Ovary (tissue), 9 donors: ENCODE measurements around the gene SEMA4G. TPM values are rescaled to one million over a fixed set of nuclear protein-coding genes. Genes with fewer than 3 reads are reported as not detected.
A peak's percentile ranks its signal among the peaks of the same experiment; 100 is the strongest.

Experiments
- DNase-seq, 5 donors: peaks; one replicate each; pipeline ENCODE4 v3.0.0-alpha.2; 2019 to 2020
- H3K27ac ChIP-seq, 2 donors: fragments of 200-600 bp; one replicate each; pipeline versions ENCODE4 v1.5.1 to v1.8.0; 2019 to 2022
- H3K27me3 ChIP-seq: fragments of 200-600 bp; one replicate; pipeline ENCODE4 v1.8.0; 2022
- H3K36me3 ChIP-seq: fragments of 200-600 bp; sonication (generic); one replicate; pipeline ENCODE4 v1.5.1; 2019
- H3K4me1 ChIP-seq: one replicate; pipeline ENCODE4 v1.8.1; 2013; ENCODE audit warnings: mild to moderate bottlenecking, moderate library complexity; ENCODE audit not compliant: insufficient read depth
- H3K4me3 ChIP-seq: fragments of 200-600 bp; sonication (generic); one replicate; pipeline ENCODE4 v1.5.1; 2017
- H3K9me3 ChIP-seq, 2 donors: fragments of 200-600 bp in 1 of 2; sonication (generic) in 1 of 2; one replicate each; pipeline versions ENCODE4 v1.5.1 to v1.8.1; 2013 to 2019; ENCODE audit warnings: mild to moderate bottlenecking in 1 of 2, moderate library complexity in 1 of 2
- CTCF ChIP-seq, 3 donors: fragments of 450-650 bp in 2 of 3; fragments of 200-600 bp in 1 of 3; IDR thresholded peaks; one replicate each; pipeline versions ENCODE4 v1.5.1 to v1.8.0; 2016 to 2022; ENCODE audit warnings: antibody characterized with exemption in 3 of 3, mild to moderate bottlenecking in 1 of 3
- EP300 ChIP-seq: sonication (generic); formaldehyde crosslinking; IDR thresholded peaks from one replicate; pipeline ENCODE4 v1.6.1; 2017; ENCODE audit warnings: antibody characterized with exemption
- POLR2A ChIP-seq: fragments of 450-650 bp; IDR thresholded peaks from one replicate; pipeline ENCODE4 v1.6.1; 2017; ENCODE audit warnings: antibody characterized with exemption, mild to moderate bottlenecking, moderate library complexity
- WGBS, 3 donors: extraction: QIAGEN DNeasy Blood & Tissue Kit in 1 of 3; methylation state at CpG; one replicate each; pipeline versions ENCODE4 v1.1.5 to v1.1.7; 2013 to 2017; 5-methylcytosine and 5-hydroxymethylcytosine counted together
- intact Hi-C, 4 donors: fragments of 100-400 bp; cut with DNase I; formaldehyde crosslinking; loops; one replicate each; pipeline versions ENCODE4 v1.11.0 to v1.15.1; 2022 to 2023
- polyA plus RNA-seq, 2 donors: library from polyadenylated mRNA; stranded (reverse); fragments of 200-250 nt in 1 of 2; fragments of 350-450 nt in 1 of 2; fragmentation: Illumina TruSeq in 1 of 2; extraction: RNeasy Lipid Tissue Mini Kit (QIAGEN cat#74804) in 1 of 2; gene quantifications; one replicate each; pipeline ENCODE4 v1.2.3, GENCODE V29; 2013 to 2014
- total RNA-seq, 7 donors: library from RNA; depleted of rRNA in 2 of 7; stranded (reverse); fragments of >200 nt in 2 of 7; fragmentation: NEBNext Ultra II Directional in 3 of 7; extraction: Animal tissue kit (Norgen Biotek cat#: 25700) in 3 of 7; gene quantifications; one replicate each; pipeline versions ENCODE4 v1.1.0 to v1.2.4, GENCODE V29; 2016 to 2023
- donor health status: DM: no; HTN: no; CAD: no; lungs with moderate emphysema.
- donor health status: DM: no; HTN: no; CAD: no.
- donor health status: Bipolar disorder and iron deficiency.
- donor health status: DM: yes; HTN: yes; CAD: no.
- donor health status: DM: no; HTN: no; CAD: no.
- donor health status: DM: yes; HTN: yes; CAD: no.

SEMA4G gene
- total and polyA plus RNA-seq, 9 donors = 5.9 to 25.5 (median 13.1) TPM

GRCh38 chr10:100982916-100983830 lies 13.9 kb downstream of the SEMA4G start:
- Histone ChIP-seq H3K9me3 (no peaks in the 10 kb centered on the region), H3K4me1 (peaks cover 10% of the 10 kb centered on the region), H3K27ac (no peak overlapping the region), H3K36me3 (no peaks in the 10 kb centered on the region), H3K27me3 (no peaks in the 10 kb centered on the region), H3K4me3 (no peak overlapping the region)
- WGBS, 3 donors = 83 to 88% (median 85%) methylated on average over 18 to 24 of the region's 24 CpGs
- DNase-seq = peak in 4 of 5 donors; percentile 10 to 33 (median 20)
- intact Hi-C loops = no loop called here
- TF ChIP-seq CTCF (IDR thresholded peaks at IDR 0.05) (no peak), EP300 (no peak), POLR2A (no peak)

- peak in 2 of 5 donors; percentile 14 to 28 for DNase-seq
- Histone ChIP-seq H3K4me3 (no peak overlapping the region), H3K36me3 (no peaks in the 10 kb centered on the region), H3K4me1 (peaks cover 15% of the 10 kb centered on the region), H3K27ac (no peak overlapping the region), H3K9me3 (no peaks in the 10 kb centered on the region), H3K27me3 (no peaks in the 10 kb centered on the region)
- WGBS, 3 donors = 70 to 78% (median 77%) methylated on average over 10 to 13 of the region's 13 CpGs
- intact Hi-C loops = no loop called here
- TF ChIP-seq POLR2A (no peak), EP300 (no peak), CTCF (IDR thresholded peaks at IDR 0.05) (no peak)
These were observed 14.8 kb downstream of the SEMA4G start for GRCh38 chr10:100983868-100984671.

GRCh38 chr10:100984672-100985177 lies 15.4 kb downstream of the SEMA4G start:
- Histone ChIP-seq H3K27me3 (no peaks in the 10 kb centered on the region), H3K4me1 (peaks cover 18% of the 10 kb centered on the region), H3K4me3 (no peak overlapping the region), H3K9me3 (no peaks in the 10 kb centered on the region), H3K36me3 (no peaks in the 10 kb centered on the region), H3K27ac (no peak overlapping the region)
- intact Hi-C loops = no loop called here
- WGBS, 3 donors = 59 to 67% (median 64%) methylated on average over 2 of the region's 2 CpGs
- TF ChIP-seq CTCF (IDR thresholded peaks at IDR 0.05) (no peak), POLR2A (no peak), EP300 (no peak)
- DNase-seq = peak in 2 of 5 donors; percentile 18 to 30

GRCh38 chr10:100985336-100985735 lies 16.0 kb downstream of the SEMA4G start:
- Histone ChIP-seq H3K9me3 (no peaks in the 10 kb centered on the region), H3K36me3 (no peaks in the 10 kb centered on the region), H3K27me3 (no peaks in the 10 kb centered on the region), H3K27ac (no peak overlapping the region), H3K4me3 (no peak overlapping the region), H3K4me1 (peaks cover 19% of the 10 kb centered on the region)
- 47 to 52% (median 49%) methylated on average over 5 of the region's 5 CpGs for WGBS, 3 donors
- peak in 1 of 5 donors; percentile 13 for DNase-seq
- intact Hi-C loops = no loop called here
- TF ChIP-seq POLR2A (no peak), EP300 (no peak), CTCF (IDR thresholded peaks at IDR 0.05) (no peak)
